ENCODE measurements around the gene BDNF. TPM values are rescaled to one million over a fixed set of nuclear protein-coding genes. Genes with fewer than 3 reads are reported as not detected.
"Not testable (repeated sequence)": the region's sequence is repeated elsewhere in the genome, so short reads cannot be mapped to it uniquely, and the experiment has no call there.

Gene BDNF
- total RNA-seq, 1 donor from 2014 or later: 5.5 TPM

DNA sequence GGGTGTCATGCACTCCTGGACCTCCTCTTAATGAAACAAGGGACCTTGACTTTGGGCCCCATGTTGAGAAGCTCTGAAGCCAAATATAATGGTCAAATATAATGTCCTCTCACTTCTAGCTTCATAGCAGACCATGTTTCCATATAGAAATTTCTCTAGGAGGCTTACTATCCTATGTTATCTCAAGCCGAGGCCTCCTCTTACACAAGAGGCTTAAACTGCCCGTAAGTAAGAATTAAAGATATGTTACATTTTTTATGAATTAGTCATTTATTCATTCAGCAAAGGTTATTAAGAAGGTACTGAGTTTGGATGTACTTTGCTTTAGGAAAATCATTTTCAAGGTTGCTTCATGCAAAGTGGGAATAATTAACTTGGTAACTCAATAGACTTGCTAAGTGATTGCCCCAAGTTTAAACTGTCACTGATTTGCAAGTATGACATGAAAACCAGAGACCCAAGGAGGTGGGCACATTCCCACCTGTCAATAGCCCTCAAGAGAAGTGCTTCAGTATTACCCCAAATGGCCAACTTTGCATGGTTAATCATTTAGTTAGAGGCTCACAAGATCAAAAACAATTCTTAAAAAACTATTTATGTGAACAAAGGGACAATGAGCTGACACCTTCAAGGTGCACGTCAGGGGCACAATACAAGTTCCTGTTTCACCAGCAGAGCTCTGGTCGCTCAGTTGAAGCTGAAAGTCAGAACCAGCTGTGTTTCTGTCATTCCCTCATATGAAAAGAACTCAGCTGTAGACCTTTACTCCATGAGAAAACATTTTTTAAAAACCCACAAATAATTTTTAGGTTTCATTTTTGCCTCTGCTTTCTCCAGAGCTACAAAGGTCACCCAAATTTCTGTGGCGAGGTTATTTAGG, 20.9 kb downstream of the BDNF start:
- peaks cover 5% of the 10 kb centered on the region for H3K36me3 Mint-ChIP-seq
- H3K4me1 Mint-ChIP-seq (ENCODE audit: unreplicated experiment): no peaks in the 10 kb centered on the region
- peaks cover 3% of the 10 kb centered on the region for H3K9me3 Mint-ChIP-seq
- H3K27ac Mint-ChIP-seq: no peak overlapping the region
- H3K4me3 Mint-ChIP-seq: no peak overlapping the region
- no peak for TF ChIP-seq CTCF (conservative IDR thresholded peaks at IDR 0.05)
- H3K27me3 Mint-ChIP-seq: no peaks in the 10 kb centered on the region
- DNase-seq (ENCODE audit: extremely low spot score, unreplicated experiment): no peak

GRCh38 chr11:27678242-27678641, 22.0 kb downstream of the BDNF start:
- Mint-ChIP-seq H3K36me3 (peaks cover 5% of the 10 kb centered on the region), H3K9me3 (peaks cover 3% of the 10 kb centered on the region), H3K27me3 (no peaks in the 10 kb centered on the region), H3K4me3 (no peak overlapping the region), H3K27ac (no peak overlapping the region), H3K4me1 (ENCODE audit: unreplicated experiment) (no peaks in the 10 kb centered on the region)
- no peak for TF ChIP-seq CTCF (conservative IDR thresholded peaks at IDR 0.05)
- DNase-seq (ENCODE audit: extremely low spot score, unreplicated experiment): no peak

DNA sequence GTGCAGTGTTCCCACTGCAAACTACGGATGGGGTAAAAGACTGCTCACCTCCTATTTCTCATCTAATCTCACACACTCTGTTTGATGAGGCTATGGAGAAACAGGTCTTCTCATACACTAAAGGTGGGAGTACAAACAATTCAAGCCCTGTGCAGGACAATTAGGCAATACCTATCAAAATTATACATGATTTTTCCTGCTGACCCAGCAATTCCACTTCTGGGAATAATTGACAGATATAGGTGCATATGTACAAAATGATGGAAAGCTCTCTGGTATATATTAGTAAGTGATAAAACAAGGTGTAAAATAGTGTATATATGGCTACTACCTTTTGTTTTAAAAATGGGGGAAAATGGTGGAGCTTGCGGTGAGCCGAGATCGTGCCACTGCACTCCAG, 23.1 kb downstream of the BDNF start:
- H3K36me3 Mint-ChIP-seq: peaks cover 9% of the 10 kb centered on the region

GRCh38 chr11:27673979-27674663, 26.1 kb downstream of the BDNF start:
- Mint-ChIP-seq H3K9me3 (peaks cover 7% of the 10 kb centered on the region), H3K27ac (no peak overlapping the region), H3K4me1 (ENCODE audit: unreplicated experiment) (no peaks in the 10 kb centered on the region), H3K4me3 (no peak overlapping the region), H3K36me3 (peaks cover 10% of the 10 kb centered on the region), H3K27me3 (no peaks in the 10 kb centered on the region)
- no peak for TF ChIP-seq CTCF (conservative IDR thresholded peaks at IDR 0.05)
- DNase-seq (ENCODE audit: extremely low spot score, unreplicated experiment): no peak

More for the DNA sequence above, 23.1 kb downstream of the BDNF start:
- H3K27me3 Mint-ChIP-seq: no peaks in the 10 kb centered on the region
- H3K4me3 Mint-ChIP-seq: no peak overlapping the region
- TF ChIP-seq CTCF (conservative IDR thresholded peaks at IDR 0.05): no peak
- H3K9me3 Mint-ChIP-seq: peaks cover 6% of the 10 kb centered on the region
- no peaks in the 10 kb centered on the region for H3K4me1 Mint-ChIP-seq (ENCODE audit: unreplicated experiment)
- no peak overlapping the region for H3K27ac Mint-ChIP-seq
- no peak for DNase-seq (ENCODE audit: extremely low spot score, unreplicated experiment)

DNA sequence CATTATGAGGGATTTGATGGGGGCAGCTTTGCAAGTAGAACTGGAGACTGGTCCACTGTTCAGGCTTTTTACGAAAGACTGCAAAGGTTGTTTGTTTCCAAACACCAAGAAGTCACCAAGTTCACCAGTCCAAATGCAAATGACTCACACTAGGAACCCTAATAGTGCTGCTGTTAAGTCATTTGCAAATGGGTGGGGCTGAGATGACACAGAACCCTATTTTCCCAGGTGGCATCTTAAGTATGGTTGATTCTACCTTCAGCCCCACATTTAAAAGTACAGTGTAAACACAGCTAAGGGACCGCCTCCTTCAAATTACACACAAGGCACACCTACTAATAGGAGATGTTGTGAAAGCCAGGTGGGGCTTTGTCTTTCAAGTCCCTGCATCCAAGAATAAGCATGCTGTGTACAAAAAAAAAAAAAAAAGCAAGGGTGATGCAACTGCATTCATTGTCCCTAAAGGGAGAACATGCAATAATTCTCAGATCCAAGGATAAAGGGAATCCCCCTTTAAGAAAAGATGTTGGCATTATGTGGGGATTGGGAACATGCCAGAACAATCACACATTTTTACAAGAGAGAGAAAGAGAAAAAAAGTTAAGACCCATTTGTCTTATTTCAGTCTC, 27.3 kb downstream of the BDNF start:
- no peak for DNase-seq (ENCODE audit: extremely low spot score, unreplicated experiment)
- no peaks in the 10 kb centered on the region for H3K4me1 Mint-ChIP-seq (ENCODE audit: unreplicated experiment)
- no peak overlapping the region for H3K27ac Mint-ChIP-seq
- H3K4me3 Mint-ChIP-seq: no peak overlapping the region
- no peak for TF ChIP-seq CTCF (conservative IDR thresholded peaks at IDR 0.05)
- no peaks in the 10 kb centered on the region for H3K27me3 Mint-ChIP-seq
- peaks cover 10% of the 10 kb centered on the region for H3K9me3 Mint-ChIP-seq
- peaks cover 7% of the 10 kb centered on the region for H3K36me3 Mint-ChIP-seq

DNA sequence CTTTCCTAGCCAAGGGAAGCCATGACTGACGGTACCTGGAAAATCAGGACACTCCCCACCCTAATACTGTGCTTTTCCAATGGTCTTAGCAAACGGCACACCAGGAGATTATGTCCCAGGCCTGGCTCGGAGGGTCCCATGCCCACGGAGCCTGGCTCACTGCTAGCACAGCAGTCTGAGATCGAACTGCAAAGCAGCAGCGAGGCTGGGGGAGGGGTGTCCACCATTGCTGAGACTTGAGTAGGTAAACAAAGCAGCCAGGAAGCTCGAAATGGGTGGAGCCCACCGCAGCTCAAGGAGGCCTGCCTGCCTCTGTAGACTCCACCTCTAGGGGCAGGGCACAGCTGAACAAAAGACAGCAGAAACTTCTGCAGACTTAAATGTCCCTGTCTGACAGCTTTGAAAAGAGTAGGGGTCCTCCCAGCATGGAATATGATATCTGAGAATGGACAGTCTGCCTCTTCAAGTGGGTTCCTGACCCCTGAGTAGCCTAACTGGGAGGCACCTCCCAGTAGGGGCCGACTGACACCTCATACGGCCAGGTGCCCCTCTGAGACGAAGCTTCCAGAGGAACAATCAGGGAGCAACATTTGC, 34.6 kb downstream of the BDNF start:
- H3K27ac Mint-ChIP-seq; DNase-seq (ENCODE audit: extremely low spot score, unreplicated experiment): not testable (repeated sequence)

More for the DNA sequence above, 34.6 kb downstream of the BDNF start:
- H3K9me3 Mint-ChIP-seq; H3K4me3 Mint-ChIP-seq; H3K4me1 Mint-ChIP-seq (ENCODE audit: unreplicated experiment); H3K27me3 Mint-ChIP-seq; H3K36me3 Mint-ChIP-seq: not testable (repeated sequence)
